ENCODE data around the gene KMT2D.

Gene KMT2D

GRCh38 chr12:49036029-49036428 is 24.6 kb downstream of the KMT2D start:
- H3K4me3 Mint-ChIP-seq = no peak overlapping the region
- no peaks in the 10 kb centered on the region for H3K27me3 Mint-ChIP-seq
- H3K4me1 Mint-ChIP-seq = no peaks in the 10 kb centered on the region
- H3K9me3 Mint-ChIP-seq = no peaks in the 10 kb centered on the region
- DNase-seq = no peak
- no peak overlapping the region for H3K27ac Mint-ChIP-seq
- no peak for ATAC-seq

GRCh38 chr12:49034286-49034622 is 26.3 kb downstream of the KMT2D start:
- Mint-ChIP-seq H3K27me3 (no peaks in the 10 kb centered on the region), H3K4me3 (no peak overlapping the region), H3K4me1 (no peaks in the 10 kb centered on the region), H3K9me3 (no peaks in the 10 kb centered on the region), H3K27ac (peak overlapping the region in 1 of 2 donors; percentile 48)
- DNase-seq = no peak
- ATAC-seq = no peak

- H3K4me1 Mint-ChIP-seq = no peaks in the 10 kb centered on the region
- H3K27ac Mint-ChIP-seq = peak overlapping the region in 1 of 2 donors; percentile 48
- ATAC-seq (no peak), DNase-seq (no peak)
- no peaks in the 10 kb centered on the region for H3K9me3 Mint-ChIP-seq
- no peak overlapping the region for H3K4me3 Mint-ChIP-seq
- no peaks in the 10 kb centered on the region for H3K27me3 Mint-ChIP-seq
Measured at GRCh38 chr12:49033611-49034285, 26.8 kb downstream of the KMT2D start.

GRCh38 chr12:49032679-49033447 is 27.7 kb downstream of the KMT2D start:
- no peak overlapping the region for H3K27ac Mint-ChIP-seq
- no peaks in the 10 kb centered on the region for H3K9me3 Mint-ChIP-seq
- DNase-seq = no peak
- ATAC-seq = no peak
- no peak overlapping the region for H3K4me3 Mint-ChIP-seq
- no peaks in the 10 kb centered on the region for H3K4me1 Mint-ChIP-seq
- no peaks in the 10 kb centered on the region for H3K27me3 Mint-ChIP-seq

GRCh38 chr12:49032276-49032675 is 28.3 kb downstream of the KMT2D start:
- ATAC-seq = no peak
- Mint-ChIP-seq H3K27ac (no peak overlapping the region), H3K4me3 (no peak overlapping the region)

GRCh38 chr12:49031573-49032161 is 28.9 kb downstream of the KMT2D start:
- Mint-ChIP-seq H3K4me1 (no peaks in the 10 kb centered on the region), H3K4me3 (no peak overlapping the region), H3K27ac (peak overlapping the region; percentile 50 to 76), H3K9me3 (no peaks in the 10 kb centered on the region), H3K27me3 (no peaks in the 10 kb centered on the region)
- DNase-seq = no peak
- no peak for ATAC-seq

More at GRCh38 chr12:49032276-49032675, 28.3 kb downstream of the KMT2D start:
- no peaks in the 10 kb centered on the region for H3K9me3 Mint-ChIP-seq
- H3K27me3 Mint-ChIP-seq = no peaks in the 10 kb centered on the region
- H3K4me1 Mint-ChIP-seq = no peaks in the 10 kb centered on the region
- DNase-seq = no peak

- Mint-ChIP-seq H3K27me3 (no peaks in the 10 kb centered on the region), H3K4me3 (no peak overlapping the region), H3K4me1 (no peaks in the 10 kb centered on the region), H3K9me3 (no peaks in the 10 kb centered on the region), H3K27ac (peak overlapping the region; percentile 76)
- ATAC-seq = no peak
- DNase-seq = no peak
Measured at GRCh38 chr12:49030714-49031572, 29.7 kb downstream of the KMT2D start.

GRCh38 chr12:49030119-49030518 is 30.5 kb downstream of the KMT2D start:
- DNase-seq = no peak

GRCh38 chr12:49028666-49029275 is 31.8 kb downstream of the KMT2D start:
- H3K27me3 Mint-ChIP-seq = no peaks in the 10 kb centered on the region
- H3K4me1 Mint-ChIP-seq = no peaks in the 10 kb centered on the region
- no peaks in the 10 kb centered on the region for H3K9me3 Mint-ChIP-seq
- ATAC-seq (no peak), DNase-seq (no peak)
- H3K27ac Mint-ChIP-seq = no peak overlapping the region
- H3K4me3 Mint-ChIP-seq = no peak overlapping the region

More at GRCh38 chr12:49030119-49030518, 30.5 kb downstream of the KMT2D start:
- Mint-ChIP-seq H3K27me3 (no peaks in the 10 kb centered on the region), H3K4me3 (no peak overlapping the region), H3K4me1 (no peaks in the 10 kb centered on the region), H3K27ac (no peak overlapping the region), H3K9me3 (no peaks in the 10 kb centered on the region)
- ATAC-seq = no peak

GRCh38 chr12:49027846-49028555 is 32.6 kb downstream of the KMT2D start:
- H3K27me3 Mint-ChIP-seq = no peaks in the 10 kb centered on the region
- ATAC-seq (no peak), DNase-seq (no peak)
- peak overlapping the region in 1 of 2 donors; percentile 85 for H3K27ac Mint-ChIP-seq
- H3K4me1 Mint-ChIP-seq = no peaks in the 10 kb centered on the region
- no peaks in the 10 kb centered on the region for H3K9me3 Mint-ChIP-seq
- H3K4me3 Mint-ChIP-seq = no peak overlapping the region

- ATAC-seq = no peak
- Mint-ChIP-seq H3K27me3 (no peaks in the 10 kb centered on the region), H3K9me3 (no peaks in the 10 kb centered on the region), H3K4me3 (no peak overlapping the region), H3K27ac (peak overlapping the region in 1 of 2 donors; percentile 85), H3K4me1 (no peaks in the 10 kb centered on the region)
- DNase-seq = no peak
Measured at GRCh38 chr12:49026678-49027480, 33.7 kb downstream of the KMT2D start.

GRCh38 chr12:49026101-49026500 is 34.5 kb downstream of the KMT2D start:
- Mint-ChIP-seq H3K27ac (no peak overlapping the region), H3K27me3 (no peaks in the 10 kb centered on the region), H3K4me1 (no peaks in the 10 kb centered on the region), H3K9me3 (no peaks in the 10 kb centered on the region), H3K4me3 (no peak overlapping the region)
- ATAC-seq (no peak), DNase-seq (no peak)

- Mint-ChIP-seq H3K4me1 (no peaks in the 10 kb centered on the region), H3K4me3 (no peak overlapping the region), H3K27me3 (no peaks in the 10 kb centered on the region), H3K9me3 (no peaks in the 10 kb centered on the region), H3K27ac (no peak overlapping the region)
- no peak for DNase-seq
- ATAC-seq = no peak
Measured at GRCh38 chr12:49025463-49025862, 35.1 kb downstream of the KMT2D start.

GRCh38 chr12:49024543-49024942 is 36.1 kb downstream of the KMT2D start:
- peak overlapping the region in 1 of 2 donors; percentile 57 for H3K27ac Mint-ChIP-seq

More at GRCh38 chr12:49024543-49024942, 36.1 kb downstream of the KMT2D start:
- no peaks in the 10 kb centered on the region for H3K27me3 Mint-ChIP-seq
- ATAC-seq = no peak
- peaks cover 6% of the 10 kb centered on the region for H3K4me1 Mint-ChIP-seq
- DNase-seq = no peak
- H3K4me3 Mint-ChIP-seq = no peak overlapping the region
- no peaks in the 10 kb centered on the region for H3K9me3 Mint-ChIP-seq
